Measurements from ENCODE around the gene MRTFA. TPM values are rescaled to one million over a fixed set of nuclear protein-coding genes. Genes with fewer than 3 reads are reported as not detected.
"Not testable (repeated sequence)": the region's sequence is repeated elsewhere in the genome, so short reads cannot be mapped to it uniquely, and the experiment has no call there.

Gene MRTFA
- total RNA-seq, 4 donors from 2014 or later: 81.4 to 210 (median 122) TPM

DNA sequence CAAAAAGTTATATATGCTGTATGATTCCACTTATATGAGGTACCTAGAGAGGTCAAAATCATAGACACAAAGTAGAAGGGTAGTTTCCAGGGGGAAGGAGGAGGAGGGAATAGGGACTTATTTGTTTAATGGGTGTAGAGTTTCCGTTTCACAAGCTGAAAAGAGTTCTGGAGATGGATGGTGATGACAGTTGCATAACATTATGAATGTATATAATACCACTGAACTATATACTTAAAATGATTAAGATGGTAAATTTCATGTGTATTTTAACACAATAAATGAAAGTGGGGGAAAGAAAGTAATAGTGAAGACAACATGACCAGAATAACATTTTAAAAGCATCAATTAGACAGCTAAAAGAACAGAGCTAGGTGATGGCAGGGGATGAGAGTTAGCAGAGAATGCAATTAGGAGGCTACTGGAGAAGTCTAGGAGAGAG, 51.2 kb downstream of the MRTFA start:
- Histone ChIP-seq H3K9me3 (no peaks in the 10 kb centered on the region), H3K27me3 (no peaks in the 10 kb centered on the region), H3K27ac (peak overlapping the region in 1 of 3 donors; percentile 16), H3K4me1 (peaks cover 22 to 26% of the 10 kb centered on the region in 2 donors), H3K36me3 (no peaks in the 10 kb centered on the region), H3K4me3 (replicated peaks in 1 of 3) (no peak overlapping the region)
- TF ChIP-seq POLR2A (IDR thresholded peaks at IDR 0.05): no peak
- TF ChIP-seq, protein P1, sequence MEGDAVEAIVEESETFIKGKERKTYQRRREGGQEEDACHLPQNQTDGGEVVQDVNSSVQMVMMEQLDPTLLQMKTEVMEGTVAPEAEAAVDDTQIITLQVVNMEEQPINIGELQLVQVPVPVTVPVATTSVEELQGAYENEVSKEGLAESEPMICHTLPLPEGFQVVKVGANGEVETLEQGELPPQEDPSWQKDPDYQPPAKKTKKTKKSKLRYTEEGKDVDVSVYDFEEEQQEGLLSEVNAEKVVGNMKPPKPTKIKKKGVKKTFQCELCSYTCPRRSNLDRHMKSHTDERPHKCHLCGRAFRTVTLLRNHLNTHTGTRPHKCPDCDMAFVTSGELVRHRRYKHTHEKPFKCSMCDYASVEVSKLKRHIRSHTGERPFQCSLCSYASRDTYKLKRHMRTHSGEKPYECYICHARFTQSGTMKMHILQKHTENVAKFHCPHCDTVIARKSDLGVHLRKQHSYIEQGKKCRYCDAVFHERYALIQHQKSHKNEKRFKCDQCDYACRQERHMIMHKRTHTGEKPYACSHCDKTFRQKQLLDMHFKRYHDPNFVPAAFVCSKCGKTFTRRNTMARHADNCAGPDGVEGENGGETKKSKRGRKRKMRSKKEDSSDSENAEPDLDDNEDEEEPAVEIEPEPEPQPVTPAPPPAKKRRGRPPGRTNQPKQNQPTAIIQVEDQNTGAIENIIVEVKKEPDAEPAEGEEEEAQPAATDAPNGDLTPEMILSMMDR (IDR thresholded peaks at IDR 0.05): no peak
- 79 to 85% methylated on average over 1 of the region's 1 CpG for WGBS, 2 donors
- no peak for DNase-seq
- intact Hi-C loops (cut with DNase I): no loop called here

DNA sequence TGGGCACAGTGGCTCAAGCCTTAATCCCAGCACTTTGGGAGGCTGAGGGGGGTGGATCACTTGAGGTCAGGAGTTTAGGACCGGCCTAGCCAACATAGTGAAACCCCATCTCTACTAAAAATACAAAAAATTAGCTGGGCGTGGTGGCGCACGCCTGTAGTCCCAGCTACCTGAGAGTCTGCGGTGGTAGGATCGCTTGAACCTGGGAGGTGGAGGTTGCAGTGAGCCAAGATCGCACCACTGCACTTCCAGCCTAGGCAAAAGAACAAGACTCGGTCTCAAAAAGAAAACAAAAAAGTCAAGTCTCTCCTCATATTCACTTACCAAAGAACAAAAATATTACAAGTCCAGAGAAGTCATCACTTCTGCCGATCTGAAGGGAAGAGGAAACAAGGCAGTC, 51.8 kb downstream of the MRTFA start:
- DNase-seq; H3K4me3 ChIP-seq (replicated peaks in 1 of 3); H3K9me3 ChIP-seq; H3K36me3 ChIP-seq; intact Hi-C loops (cut with DNase I); H3K27me3 ChIP-seq: not testable (repeated sequence)
- 94 to 96% methylated on average over 9 of the region's 9 CpGs for WGBS, 2 donors
- Histone ChIP-seq H3K4me1 (peaks cover 22 to 26% of the 10 kb centered on the region in 2 donors), H3K27ac (peak overlapping the region in 1 of 3 donors; percentile 16)

DNA sequence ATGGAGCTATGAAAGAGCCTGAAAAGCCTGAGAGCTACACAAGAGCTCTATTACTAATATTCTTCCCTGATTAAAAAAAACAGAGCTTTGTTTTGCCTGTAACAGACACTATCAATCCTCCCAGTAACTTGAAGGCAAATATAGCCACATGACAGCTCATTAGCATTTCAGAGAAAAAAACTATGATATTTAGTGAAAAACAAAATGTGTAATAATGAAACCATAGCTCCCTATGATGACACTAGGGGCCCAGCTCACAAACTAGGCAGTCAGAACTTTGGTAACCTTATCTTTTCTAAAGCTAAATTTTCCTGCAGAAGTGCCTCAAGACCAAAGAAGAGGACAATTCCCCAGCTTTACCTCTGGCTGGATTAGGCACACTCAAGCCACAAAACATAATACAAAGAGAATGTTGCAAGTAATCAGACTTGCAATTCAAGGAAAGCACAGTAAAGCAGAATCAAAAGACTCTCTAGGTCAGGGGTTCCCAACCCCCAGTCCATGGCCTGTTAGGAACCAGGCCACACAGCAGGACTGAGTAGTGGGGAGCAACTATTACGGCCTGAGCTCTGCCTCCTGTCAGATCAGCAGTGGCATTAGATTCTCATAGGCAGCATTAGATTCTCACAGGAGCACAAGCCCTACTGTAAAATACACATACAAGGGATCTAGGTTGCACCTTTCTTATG, 53.3 kb downstream of the MRTFA start:
- TF ChIP-seq, protein P1 (IDR thresholded peaks at IDR 0.05): no peak
- no peak for TF ChIP-seq POLR2A (IDR thresholded peaks at IDR 0.05)
- no peaks in the 10 kb centered on the region for H3K27me3 ChIP-seq
- H3K9me3 ChIP-seq: no peaks in the 10 kb centered on the region
- peak overlapping the region in 2 of 3 donors; percentile 19 to 41 for H3K27ac ChIP-seq
- no peak for DNase-seq
- intact Hi-C loops (cut with DNase I): no loop called here
- H3K4me1 ChIP-seq: peaks cover 18 to 26% of the 10 kb centered on the region in 2 donors
- H3K4me3 ChIP-seq (replicated peaks in 1 of 3): no peak overlapping the region
- 100% methylated on average over 1 of the region's 1 CpG for WGBS, 2 donors
- H3K36me3 ChIP-seq: no peaks in the 10 kb centered on the region

DNA sequence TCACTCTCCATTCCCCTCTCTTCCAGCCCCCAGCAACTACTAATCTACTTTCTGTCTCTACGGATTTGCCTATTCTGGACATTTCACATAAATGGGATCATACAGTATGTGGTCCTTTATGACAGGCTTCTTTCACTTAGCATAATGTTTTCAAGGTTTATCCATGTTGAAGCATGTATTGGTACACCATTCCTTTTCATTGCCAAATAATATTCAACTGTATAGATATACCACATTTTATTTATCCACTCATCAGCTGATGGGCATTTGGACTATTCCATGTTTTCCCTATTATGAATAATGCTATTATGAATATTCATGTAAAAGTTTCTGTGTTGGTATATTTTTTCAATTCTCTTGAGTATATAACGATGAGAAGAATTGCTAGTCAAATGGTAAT, 54.5 kb downstream of the MRTFA start:
- H3K4me3 ChIP-seq (replicated peaks in 1 of 3): no peak overlapping the region
- 94 to 99% methylated on average over 2 of the region's 2 CpGs for WGBS, 2 donors
- H3K9me3 ChIP-seq: no peaks in the 10 kb centered on the region
- H3K27me3 ChIP-seq: no peaks in the 10 kb centered on the region
- H3K36me3 ChIP-seq: no peaks in the 10 kb centered on the region
- intact Hi-C loops (cut with DNase I): no loop called here
- peaks cover 18 to 26% of the 10 kb centered on the region in 2 donors for H3K4me1 ChIP-seq
- H3K27ac ChIP-seq: peak overlapping the region in 1 of 3 donors; percentile 41
- no peak for DNase-seq
- TF ChIP-seq POLR2A (IDR thresholded peaks at IDR 0.05): no peak
- TF ChIP-seq, protein P1 (IDR thresholded peaks at IDR 0.05): no peak

DNA sequence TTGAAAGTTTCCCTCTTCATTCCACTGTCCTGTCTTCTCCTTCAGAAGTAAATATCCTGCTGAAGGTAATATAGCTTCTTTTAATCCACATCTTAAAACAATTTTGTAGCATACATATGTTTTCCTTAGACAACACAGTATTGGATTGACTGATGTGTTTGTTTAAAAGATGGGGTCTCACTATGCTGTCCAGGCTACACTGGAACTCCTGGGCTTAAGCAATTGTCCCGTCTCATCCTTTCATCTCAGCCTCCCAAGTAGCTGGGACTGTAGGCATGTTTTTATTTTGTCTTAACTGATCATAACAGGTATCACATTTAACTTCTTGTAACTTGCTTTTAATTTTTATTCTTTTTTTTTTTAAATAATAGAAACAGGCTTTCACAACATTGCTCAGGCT, 55.9 kb downstream of the MRTFA start:
- WGBS, 2 donors: 98% methylated on average over 1 of the region's 1 CpG
- Histone ChIP-seq H3K4me3 (replicated peaks in 1 of 3) (no peak overlapping the region), H3K27ac (no peak overlapping the region), H3K4me1 (peaks cover 11 to 14% of the 10 kb centered on the region in 2 donors), H3K36me3 (no peaks in the 10 kb centered on the region), H3K27me3 (no peaks in the 10 kb centered on the region), H3K9me3 (no peaks in the 10 kb centered on the region)
- no peak for DNase-seq
- TF ChIP-seq, protein P1 (IDR thresholded peaks at IDR 0.05): no peak
- intact Hi-C loops (cut with DNase I): no loop called here

Data from thyroid gland (tissue), 4 donors.